Bone marrow (tissue), 2 donors: Measurements from ENCODE around the gene AKAP6.

Source experiments
- DNase-seq, 2 donors: peaks; one replicate each; lab custom pipeline; 2025; lab: John Stamatoyannopoulos, UW

AKAP6 gene

GRCh38 chr14:32707742-32708500 lies 378.8 kb downstream of the AKAP6 start:
- no peak for DNase-seq

GRCh38 chr14:32709027-32709426 lies 379.9 kb downstream of the AKAP6 start:
- DNase-seq = no peak

- no peak for DNase-seq
These were observed 381.2 kb downstream of the AKAP6 start for GRCh38 chr14:32710231-32710671.

- no peak for DNase-seq
These were observed 381.9 kb downstream of the AKAP6 start for GRCh38 chr14:32710731-32711680.

GRCh38 chr14:32713856-32714255 lies 384.8 kb downstream of the AKAP6 start:
- no peak for DNase-seq

- DNase-seq = no peak
These were observed 390.5 kb downstream of the AKAP6 start for GRCh38 chr14:32719601-32720000.

GRCh38 chr14:32720927-32721326 lies 391.8 kb downstream of the AKAP6 start:
- no peak for DNase-seq

GRCh38 chr14:32722631-32723183 lies 393.6 kb downstream of the AKAP6 start:
- no peak for DNase-seq

- no peak for DNase-seq
These were observed 395.9 kb downstream of the AKAP6 start for GRCh38 chr14:32724867-32725471.

- DNase-seq = no peak
These were observed 397.4 kb downstream of the AKAP6 start for GRCh38 chr14:32726516-32726915.

- no peak for DNase-seq
These were observed 398.7 kb downstream of the AKAP6 start for GRCh38 chr14:32727832-32728231.

- no peak for DNase-seq
These were observed 399.4 kb downstream of the AKAP6 start for GRCh38 chr14:32728526-32728925.

- DNase-seq = no peak
These were observed 399.9 kb downstream of the AKAP6 start for GRCh38 chr14:32728976-32729375.

GRCh38 chr14:32731249-32731648 lies 402.2 kb downstream of the AKAP6 start:
- no peak for DNase-seq

GRCh38 chr14:32733015-32733414 lies 403.9 kb downstream of the AKAP6 start:
- DNase-seq = no peak

- no peak for DNase-seq
These were observed 405.2 kb downstream of the AKAP6 start for GRCh38 chr14:32734261-32734660.

GRCh38 chr14:32737621-32738020 lies 408.5 kb downstream of the AKAP6 start:
- DNase-seq = no peak

GRCh38 chr14:32738206-32738871 lies 409.2 kb downstream of the AKAP6 start:
- DNase-seq = no peak

GRCh38 chr14:32744811-32745445 lies 415.8 kb downstream of the AKAP6 start:
- DNase-seq = no peak

- DNase-seq = no peak
These were observed 425.1 kb downstream of the AKAP6 start for GRCh38 chr14:32754209-32754608.

GRCh38 chr14:32756173-32756572 lies 427.1 kb downstream of the AKAP6 start:
- DNase-seq = no peak
